Activated CD8-positive, alpha-beta T cell treated with anti-CD3 and anti-CD28 coated beads for 36 hours (primary cell): ENCODE measurements around the gene MICALL2. TPM values are rescaled to one million over a fixed set of nuclear protein-coding genes. Genes with fewer than 3 reads are reported as not detected.

ENCODE experiments used
- ATAC-seq: fragments of 200-7000 bp; cut with Tn5 transposase; one replicate; pipeline ENCODE4 v1.10.0; 2021; ENCODE audit warnings: mild to moderate bottlenecking, moderate library complexity
- CTCF ChIA-PET: fragments of 350-600 bp; sonication (Branson Sonifier 250); formaldehyde crosslinking; loops from one replicate; lab custom pipeline; 2021; ENCODE audit warnings: antibody characterized with exemption; lab: Charles Lee
- POLR2A ChIA-PET: fragments of 350-600 bp; sonication (Branson Sonifier 250); formaldehyde crosslinking; loops from one replicate; lab custom pipeline; 2021; ENCODE audit warnings: antibody characterized with exemption; lab: Charles Lee
- DNase-seq: peaks from one replicate; pipeline ENCODE4 v3.0.0-alpha.2; 2020
- H3K27ac Mint-ChIP-seq: one replicate; pipeline ENCODE4 v1.8.0; 2021; ENCODE audit warnings: mild to moderate bottlenecking, mixed read lengths
- H3K27me3 Mint-ChIP-seq: one replicate; pipeline ENCODE4 v1.8.0; 2021; ENCODE audit warnings: mixed read lengths
- H3K36me3 Mint-ChIP-seq: one replicate; pipeline ENCODE4 v1.8.0; 2021; ENCODE audit warnings: low read depth, mixed read lengths
- H3K4me1 Mint-ChIP-seq: one replicate; pipeline ENCODE4 v1.8.0; 2021; ENCODE audit warnings: low read depth, mixed read lengths
- H3K4me3 Mint-ChIP-seq: one replicate; pipeline ENCODE4 v1.8.0; 2021; ENCODE audit warnings: mild to moderate bottlenecking, moderate library complexity, mixed read lengths
- H3K9me3 Mint-ChIP-seq: one replicate; pipeline ENCODE4 v1.8.0; 2021; ENCODE audit warnings: mixed read lengths
- CTCF ChIP-seq: fragments of 200-600 bp; IDR thresholded peaks from one replicate; pipeline ENCODE4 v1.8.0; 2022; ENCODE audit warnings: antibody characterized with exemption, mild to moderate bottlenecking
- intact Hi-C: fragments of 100-400 bp; cut with micrococcal nuclease; formaldehyde crosslinking; loops from one replicate; pipeline ENCODE4 v1.10.0; 2022
- total RNA-seq, 2 experiments: library from RNA; stranded (reverse); gene quantifications; one replicate each; pipeline ENCODE4 v1.2.3, GENCODE V29; 2021

MICALL2 gene
- total RNA-seq, 2 experiments from 2014 or later = 3.0 to 4.2 TPM

- H3K4me3 Mint-ChIP-seq = no peak overlapping the region
- no peaks in the 10 kb centered on the region for H3K27me3 Mint-ChIP-seq
- POLR2A ChIA-PET = no interaction called here
- peaks cover 16% of the 10 kb centered on the region for H3K36me3 Mint-ChIP-seq
- ATAC-seq (no peak), DNase-seq (no peak)
- no peak overlapping the region for H3K27ac Mint-ChIP-seq
- intact Hi-C loops = no loop called here
- CTCF ChIA-PET = interaction anchor here (1.8 kb wide), 1 partner anchor 19 kb away, joined by 6 read pairs; no protein-coding TSS in a partner anchor
- H3K4me1 Mint-ChIP-seq = no peaks in the 10 kb centered on the region
- H3K9me3 Mint-ChIP-seq = no peaks in the 10 kb centered on the region
- TF ChIP-seq CTCF = no peak
Measured at GRCh38 chr7:1492640-1493039, 33.4 kb upstream of the MICALL2 start.

GRCh38 chr7:1492221-1492620 lies 33.0 kb upstream of the MICALL2 start:
- H3K9me3 Mint-ChIP-seq = no peaks in the 10 kb centered on the region
- H3K4me1 Mint-ChIP-seq = no peaks in the 10 kb centered on the region
- no peak for DNase-seq
- CTCF ChIA-PET = no interaction called here
- intact Hi-C loops = no loop called here
- no peak for TF ChIP-seq CTCF
- peaks cover 16% of the 10 kb centered on the region for H3K36me3 Mint-ChIP-seq
- H3K27me3 Mint-ChIP-seq = no peaks in the 10 kb centered on the region
- H3K27ac Mint-ChIP-seq = no peak overlapping the region
- no peak overlapping the region for H3K4me3 Mint-ChIP-seq
- ATAC-seq = no peak
- POLR2A ChIA-PET = no interaction called here

- no peak overlapping the region for H3K27ac Mint-ChIP-seq
- intact Hi-C loops = no loop called here
- CTCF ChIA-PET = no interaction called here
- H3K36me3 Mint-ChIP-seq = peaks cover 16% of the 10 kb centered on the region
- POLR2A ChIA-PET = no interaction called here
- DNase-seq (no peak), ATAC-seq (no peak)
- H3K4me3 Mint-ChIP-seq = no peak overlapping the region
- H3K4me1 Mint-ChIP-seq = no peaks in the 10 kb centered on the region
- H3K27me3 Mint-ChIP-seq = no peaks in the 10 kb centered on the region
- no peak for TF ChIP-seq CTCF
- H3K9me3 Mint-ChIP-seq = no peaks in the 10 kb centered on the region
Measured at GRCh38 chr7:1490837-1491236, 31.6 kb upstream of the MICALL2 start.

GRCh38 chr7:1489336-1489735 lies 30.1 kb upstream of the MICALL2 start:
- Mint-ChIP-seq H3K27me3 (no peaks in the 10 kb centered on the region), H3K4me3 (no peak overlapping the region), H3K9me3 (no peaks in the 10 kb centered on the region), H3K36me3 (peaks cover 16% of the 10 kb centered on the region), H3K27ac (no peak overlapping the region), H3K4me1 (no peaks in the 10 kb centered on the region)
- DNase-seq (no peak), ATAC-seq (no peak)
- intact Hi-C loops = no loop called here
- no peak for TF ChIP-seq CTCF
- POLR2A ChIA-PET = no interaction called here
- CTCF ChIA-PET = interaction anchor here (2.3 kb wide), 1 partner anchor 15 kb away, joined by 10 read pairs; no protein-coding TSS in a partner anchor

GRCh38 chr7:1488016-1488415 lies 28.7 kb upstream of the MICALL2 start:
- H3K4me3 Mint-ChIP-seq = no peak overlapping the region
- intact Hi-C loops = no loop called here
- no peaks in the 10 kb centered on the region for H3K9me3 Mint-ChIP-seq
- H3K4me1 Mint-ChIP-seq = no peaks in the 10 kb centered on the region
- ChIA-PET CTCF (interaction anchor here (2.3 kb wide), 1 partner anchor 13 kb away, joined by 10 read pairs; no protein-coding TSS in a partner anchor), POLR2A (interaction anchor here (1.3 kb wide), 1 partner anchor 13 kb away, joined by 4 read pairs; no protein-coding TSS in a partner anchor)
- DNase-seq = no peak
- ATAC-seq = no peak
- no peak overlapping the region for H3K27ac Mint-ChIP-seq
- no peaks in the 10 kb centered on the region for H3K27me3 Mint-ChIP-seq
- peaks cover 16% of the 10 kb centered on the region for H3K36me3 Mint-ChIP-seq
- no peak for TF ChIP-seq CTCF
